Activated CD8-positive, alpha-beta memory T cell treated with anti-CD3 and anti-CD28 coated beads for 36 hours (primary cell): ENCODE results near the gene MEX3D. TPM values are rescaled to one million over a fixed set of nuclear protein-coding genes. Genes with fewer than 3 reads are reported as not detected.

Experiments used
- CTCF ChIA-PET: fragments of 350-600 bp; sonication (Branson Sonifier 250); formaldehyde crosslinking; loops from one replicate; lab custom pipeline; 2021; ENCODE audit warnings: antibody characterized with exemption; lab: Charles Lee
- POLR2A ChIA-PET: fragments of 350-600 bp; sonication (Branson Sonifier 250); formaldehyde crosslinking; loops from one replicate; lab custom pipeline; 2021; ENCODE audit warnings: antibody characterized with exemption; lab: Charles Lee
- total RNA-seq, 2 experiments: library from RNA; stranded (reverse); gene quantifications; one replicate each; pipeline ENCODE4 v1.2.3, GENCODE V29; 2021

Gene MEX3D
- total RNA-seq, 2 experiments from 2014 or later: 11.0 to 11.9 TPM

- CTCF ChIA-PET: interaction anchor here (1.8 kb wide), 1 partner anchor 8 kb away, joined by 6 read pairs; no protein-coding TSS in a partner anchor
- POLR2A ChIA-PET: no interaction called here
These were observed 9.9 kb upstream of the MEX3D start for GRCh38 chr19:1577929-1578618.

GRCh38 chr19:1577090-1577928 lies 9.2 kb upstream of the MEX3D start:
- ChIA-PET CTCF (no interaction called here), POLR2A (no interaction called here)

GRCh38 chr19:1576242-1577089 lies 8.3 kb upstream of the MEX3D start:
- POLR2A ChIA-PET: no interaction called here
- CTCF ChIA-PET: no interaction called here

- ChIA-PET POLR2A (no interaction called here), CTCF (no interaction called here)
These were observed 7.5 kb upstream of the MEX3D start for GRCh38 chr19:1575323-1576241.

- POLR2A ChIA-PET: no interaction called here
- CTCF ChIA-PET: no interaction called here
These were observed 6.4 kb upstream of the MEX3D start for GRCh38 chr19:1574354-1575136.

GRCh38 chr19:1572795-1573194 lies 4.7 kb upstream of the MEX3D start:
- POLR2A ChIA-PET: no interaction called here

GRCh38 chr19:1571358-1571757 lies 3.2 kb upstream of the MEX3D start:
- CTCF ChIA-PET: no interaction called here
- POLR2A ChIA-PET: no interaction called here

More at GRCh38 chr19:1572795-1573194, 4.7 kb upstream of the MEX3D start:
- CTCF ChIA-PET: interaction anchor here (2.1 kb wide), 1 partner anchor 27 kb away, joined by 4 read pairs; no protein-coding TSS in a partner anchor

- ChIA-PET POLR2A (no interaction called here), CTCF (interaction anchor here (1.8 kb wide), 1 partner anchor 8 kb away, joined by 6 read pairs; no protein-coding TSS in a partner anchor)
These were observed 2.7 kb upstream of the MEX3D start for GRCh38 chr19:1570836-1571235.

- CTCF ChIA-PET: interaction anchor here (1.8 kb wide), 1 partner anchor 9 kb away, joined by 6 read pairs; no protein-coding TSS in a partner anchor
- POLR2A ChIA-PET: interaction anchor here (0.6 kb wide), 1 partner anchor 19 kb away, joined by 4 read pairs; no protein-coding TSS in a partner anchor
These were observed 1.9 kb upstream of the MEX3D start for GRCh38 chr19:1569997-1570396.

GRCh38 chr19:1567848-1568227 lies 287 bp downstream of the MEX3D start:
- POLR2A ChIA-PET: no interaction called here
- CTCF ChIA-PET: no interaction called here

GRCh38 chr19:1567116-1567847 lies 843 bp downstream of the MEX3D start:
- CTCF ChIA-PET: no interaction called here
- POLR2A ChIA-PET: no interaction called here

GRCh38 chr19:1566392-1567115 lies 1.6 kb downstream of the MEX3D start:
- CTCF ChIA-PET: interaction anchor here (2.3 kb wide), 1 partner anchor 21 kb away, joined by 8 read pairs; no protein-coding TSS in a partner anchor
- POLR2A ChIA-PET: no interaction called here

- POLR2A ChIA-PET: no interaction called here
These were observed 4.9 kb downstream of the MEX3D start for GRCh38 chr19:1563251-1563650.

GRCh38 chr19:1561236-1561842 lies 6.8 kb downstream of the MEX3D start:
- POLR2A ChIA-PET: no interaction called here
- CTCF ChIA-PET: interaction anchor here (1.3 kb wide), 1 partner anchor 15 kb away, joined by 3 read pairs; no protein-coding TSS in a partner anchor

More at GRCh38 chr19:1563251-1563650, 4.9 kb downstream of the MEX3D start:
- CTCF ChIA-PET: no interaction called here

- POLR2A ChIA-PET: no interaction called here
- CTCF ChIA-PET: no interaction called here
These were observed 7.7 kb downstream of the MEX3D start for GRCh38 chr19:1560286-1560882.
